Stomach (tissue), 4 donors: ENCODE results near the gene MTREX.

Source experiments
- EP300 ChIP-seq: sonication (generic); formaldehyde crosslinking; IDR thresholded peaks from one replicate; pipeline ENCODE4 v1.6.1; 2017; ENCODE audit warnings: antibody characterized with exemption
- TF ChIP-seq, protein P1 (sequence below), 7 experiments: fragments of 450-650 bp in 4 of 7; fragments of 200-600 bp in 3 of 7; sonication (generic) in 3 of 7; IDR thresholded peaks; one replicate each; pipeline ENCODE4 v1.5.1; 2016 to 2019; ENCODE audit warnings: antibody characterized with exemption in 7 of 7, control low read depth in 2 of 7, mild to moderate bottlenecking in 1 of 7

DNA sequence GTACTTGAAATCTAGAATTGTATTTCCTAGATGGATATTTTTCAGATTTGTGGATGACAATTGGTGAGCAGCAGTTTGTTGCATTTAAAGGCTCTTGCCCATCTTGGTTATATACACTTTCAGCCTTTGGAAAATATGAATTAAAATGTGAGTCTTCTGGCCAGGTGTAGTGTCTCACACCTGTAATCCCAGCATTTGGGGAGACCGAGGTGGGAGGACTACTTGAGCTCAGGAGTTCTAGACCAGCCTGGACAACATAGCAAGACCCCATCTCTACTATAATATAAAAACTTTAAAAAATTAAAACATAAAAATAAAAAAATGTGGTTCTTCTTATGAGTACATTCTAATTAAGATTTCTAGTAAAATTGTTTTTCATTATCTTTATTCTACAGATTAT, 102.0 kb downstream of the MTREX start:
- TF ChIP-seq, protein P1, sequence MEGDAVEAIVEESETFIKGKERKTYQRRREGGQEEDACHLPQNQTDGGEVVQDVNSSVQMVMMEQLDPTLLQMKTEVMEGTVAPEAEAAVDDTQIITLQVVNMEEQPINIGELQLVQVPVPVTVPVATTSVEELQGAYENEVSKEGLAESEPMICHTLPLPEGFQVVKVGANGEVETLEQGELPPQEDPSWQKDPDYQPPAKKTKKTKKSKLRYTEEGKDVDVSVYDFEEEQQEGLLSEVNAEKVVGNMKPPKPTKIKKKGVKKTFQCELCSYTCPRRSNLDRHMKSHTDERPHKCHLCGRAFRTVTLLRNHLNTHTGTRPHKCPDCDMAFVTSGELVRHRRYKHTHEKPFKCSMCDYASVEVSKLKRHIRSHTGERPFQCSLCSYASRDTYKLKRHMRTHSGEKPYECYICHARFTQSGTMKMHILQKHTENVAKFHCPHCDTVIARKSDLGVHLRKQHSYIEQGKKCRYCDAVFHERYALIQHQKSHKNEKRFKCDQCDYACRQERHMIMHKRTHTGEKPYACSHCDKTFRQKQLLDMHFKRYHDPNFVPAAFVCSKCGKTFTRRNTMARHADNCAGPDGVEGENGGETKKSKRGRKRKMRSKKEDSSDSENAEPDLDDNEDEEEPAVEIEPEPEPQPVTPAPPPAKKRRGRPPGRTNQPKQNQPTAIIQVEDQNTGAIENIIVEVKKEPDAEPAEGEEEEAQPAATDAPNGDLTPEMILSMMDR (IDR thresholded peaks at IDR 0.05): no peak
- TF ChIP-seq EP300: no peak
